ENCODE data around the gene KDM3B.
"Not testable (repeated sequence)": the region's sequence is repeated elsewhere in the genome, so short reads cannot be mapped to it uniquely, and the experiment has no call there.

KDM3B gene

GRCh38 chr5:138466900-138467710, 114.6 kb downstream of the KDM3B start:
- ATAC-seq (no peak), DNase-seq (no peak)

- DNase-seq, result no peak
- no peak for ATAC-seq
Observed at GRCh38 chr5:138467711-138468132, 115.2 kb downstream of the KDM3B start.

DNA sequence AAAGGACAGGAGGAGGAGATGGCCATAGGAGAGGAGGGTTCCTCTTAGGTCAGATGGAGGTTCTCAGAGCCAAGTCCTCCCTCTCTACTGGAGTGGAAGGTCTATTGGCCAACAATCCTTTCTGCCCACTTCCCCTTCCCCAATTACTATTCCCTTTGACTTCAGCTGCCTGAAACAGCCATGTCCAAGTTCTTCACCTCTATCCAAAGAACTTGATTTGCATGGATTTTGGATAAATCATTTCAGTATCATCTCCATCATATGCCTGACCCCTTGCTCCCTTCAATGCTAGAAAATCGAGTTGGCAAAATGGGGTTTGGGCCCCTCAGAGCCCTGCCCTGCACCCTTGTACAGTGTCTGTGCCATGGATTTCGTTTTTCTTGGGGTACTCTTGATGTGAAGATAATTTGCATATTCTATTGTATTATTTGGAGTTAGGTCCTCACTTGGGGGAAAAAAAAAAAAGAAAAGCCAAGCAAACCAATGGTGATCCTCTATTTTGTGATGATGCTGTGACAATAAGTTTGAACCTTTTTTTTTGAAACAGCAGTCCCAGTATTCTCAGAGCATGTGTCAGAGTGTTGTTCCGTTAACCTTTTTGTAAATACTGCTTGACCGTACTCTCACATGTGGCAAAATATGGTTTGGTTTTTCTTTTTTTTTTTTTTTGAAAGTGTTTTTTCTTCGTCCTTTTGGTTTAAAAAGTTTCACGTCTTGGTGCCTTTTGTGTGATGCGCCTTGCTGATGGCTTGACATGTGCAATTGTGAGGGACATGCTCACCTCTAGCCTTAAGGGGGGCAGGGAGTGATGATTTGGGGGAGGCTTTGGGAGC, 115.9 kb downstream of the KDM3B start:
- ATAC-seq, result no peak
- no peak for DNase-seq

DNA sequence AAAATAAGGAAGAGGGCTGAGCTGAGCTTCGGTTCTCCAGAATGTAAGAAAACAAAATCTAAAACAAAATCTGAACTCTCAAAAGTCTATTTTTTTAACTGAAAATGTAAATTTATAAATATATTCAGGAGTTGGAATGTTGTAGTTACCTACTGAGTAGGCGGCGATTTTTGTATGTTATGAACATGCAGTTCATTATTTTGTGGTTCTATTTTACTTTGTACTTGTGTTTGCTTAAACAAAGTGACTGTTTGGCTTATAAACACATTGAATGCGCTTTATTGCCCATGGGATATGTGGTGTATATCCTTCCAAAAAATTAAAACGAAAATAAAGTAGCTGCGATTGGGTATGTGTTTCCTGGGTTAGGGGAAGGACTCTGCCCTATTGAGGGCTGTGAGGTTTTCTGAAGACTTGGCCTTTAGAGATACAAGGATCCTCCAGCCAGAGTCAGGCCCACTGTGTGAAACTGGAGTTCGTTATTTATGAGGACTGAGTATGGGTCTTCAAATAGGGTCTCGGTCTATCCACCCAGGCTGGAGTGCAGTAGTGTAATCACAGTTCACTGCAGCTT, 116.6 kb downstream of the KDM3B start:
- DNase-seq, result no peak
- no peak for ATAC-seq

DNA sequence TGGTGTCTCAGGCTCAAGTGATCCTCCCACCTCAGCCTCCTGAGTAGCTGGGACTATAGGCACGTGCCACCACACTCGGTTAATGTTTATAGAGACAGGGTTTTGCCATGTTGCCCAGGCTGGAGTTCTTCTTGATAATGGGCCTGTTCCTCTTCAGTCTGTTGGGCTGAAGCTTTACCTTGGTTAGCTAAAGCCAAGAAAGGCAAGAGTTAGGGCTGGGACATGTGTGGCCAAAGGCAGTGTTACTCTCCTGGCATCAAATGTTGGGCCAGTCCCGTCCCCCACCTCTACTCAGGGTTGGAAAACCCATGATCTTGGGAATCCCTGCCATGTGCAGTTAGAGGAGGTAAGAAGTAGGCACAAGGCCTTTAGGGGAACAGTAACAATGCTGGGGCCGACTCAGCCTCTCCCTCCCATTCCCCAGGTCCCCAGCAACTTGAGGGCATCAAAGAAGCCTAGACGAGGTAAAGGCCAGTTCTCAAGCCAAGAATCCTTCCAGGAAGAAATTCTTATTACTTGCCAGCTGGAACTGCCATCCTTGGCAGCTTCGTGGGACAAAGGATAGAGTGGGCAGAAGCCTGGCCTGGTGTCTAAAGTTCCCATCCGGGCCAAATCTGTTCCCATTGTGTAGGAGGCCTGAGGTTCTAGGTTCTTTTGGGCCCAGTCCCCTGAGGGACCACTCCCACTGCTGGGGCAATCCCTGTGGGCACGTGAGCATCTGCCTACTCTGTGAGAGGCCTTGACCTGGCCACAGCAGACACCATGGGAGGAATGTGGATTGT, 117.2 kb downstream of the KDM3B start:
- no peak for DNase-seq
- ATAC-seq, result no peak

- no peak for DNase-seq
- ATAC-seq, result no peak
Observed at GRCh38 chr5:138470322-138471051, 118.0 kb downstream of the KDM3B start.

- DNase-seq (no peak), ATAC-seq (no peak)
Observed at GRCh38 chr5:138471052-138471361, 118.5 kb downstream of the KDM3B start.

DNA sequence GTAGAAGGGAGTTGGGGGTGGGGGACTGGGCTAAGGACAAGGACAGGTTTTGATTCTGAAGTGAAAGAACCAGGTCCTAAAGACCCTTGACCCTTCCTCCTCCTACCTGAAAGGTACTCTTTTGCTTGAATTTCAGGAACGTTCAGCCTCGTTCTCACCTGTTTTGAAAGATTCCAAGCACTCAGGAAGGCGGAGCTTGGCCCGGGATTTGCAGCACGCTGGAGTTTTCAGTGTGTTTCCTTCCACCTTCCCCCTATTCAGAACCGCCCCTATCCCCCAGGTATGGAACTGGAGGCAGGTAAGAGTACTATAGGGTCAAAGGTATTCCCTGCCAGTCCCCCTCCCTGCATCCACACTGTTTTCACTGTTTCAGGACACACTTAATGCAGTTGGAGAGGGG, 119.9 kb downstream of the KDM3B start:
- no peak for DNase-seq
- no peak for ATAC-seq

- not testable (repeated sequence) for ATAC-seq, DNase-seq
Observed at GRCh38 chr5:138473151-138473550, 120.7 kb downstream of the KDM3B start.

DNA sequence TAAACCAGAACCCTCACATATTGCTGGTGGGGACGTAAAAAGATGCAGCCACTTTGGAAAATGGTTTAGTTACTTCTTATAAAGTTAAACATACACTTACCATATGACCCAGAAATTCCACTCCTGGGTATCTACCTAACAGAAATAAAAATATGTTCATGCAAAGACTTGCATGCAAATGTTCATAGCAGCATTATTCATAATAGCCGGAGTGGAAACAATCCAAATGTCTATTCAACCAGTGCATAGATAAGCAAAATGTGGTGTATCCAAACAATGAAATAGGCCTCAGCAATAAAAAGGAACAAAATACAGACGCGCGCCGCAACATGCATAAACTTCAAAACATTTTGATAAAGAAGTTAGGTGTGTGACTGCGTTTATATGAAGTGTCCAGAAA, 124.4 kb downstream of the KDM3B start:
- ATAC-seq (no peak), DNase-seq (no peak)

DNA sequence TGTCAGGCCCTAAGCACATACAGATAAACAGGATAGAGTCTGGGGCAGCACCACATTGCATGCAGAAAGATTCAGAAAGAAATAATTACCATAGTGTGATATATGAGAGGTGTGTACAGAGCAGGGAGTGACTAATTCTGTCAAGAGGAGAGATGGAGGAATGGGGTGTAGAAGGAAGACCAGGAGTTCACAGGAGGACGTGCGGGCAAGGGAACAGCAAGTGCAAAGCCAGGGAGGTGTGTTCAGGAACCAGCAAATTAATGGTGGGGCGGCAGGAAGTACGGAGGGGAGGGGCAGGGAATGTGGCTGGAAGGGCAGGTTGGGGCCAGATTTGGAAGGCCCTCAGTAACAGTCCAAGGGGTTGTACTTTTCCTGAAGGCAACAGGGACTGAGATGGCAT, 130.2 kb downstream of the KDM3B start:
- DNase-seq (no peak), ATAC-seq (no peak)
